NCI-H187 treated with DMSO at 0.1 percent for 48 hours (cell line): Measurements from ENCODE around the gene KANK2.

Experiments
- DNase-seq: peaks from one replicate; lab custom pipeline; 2025; lab: John Stamatoyannopoulos, UW

Gene KANK2

GRCh38 chr19:11197291-11198174, at the start of gene KANK2:
TSS of gene KANK2 (minus strand) at chr19:11197545. CDS start at chr19:11194511, 3,034 bp downstream.
- DNase-seq: no peak

GRCh38 chr19:11246941-11247340, 49.6 kb upstream of the KANK2 start:
- DNase-seq: no peak

GRCh38 chr19:11244846-11245589, 47.7 kb upstream of the KANK2 start:
- DNase-seq: no peak

GRCh38 chr19:11243798-11244169, 46.4 kb upstream of the KANK2 start:
- DNase-seq: no peak

- DNase-seq: no peak
These were observed 45.8 kb upstream of the KANK2 start for GRCh38 chr19:11242864-11243797.

- DNase-seq: no peak
These were observed 44.7 kb upstream of the KANK2 start for GRCh38 chr19:11242025-11242424.

- DNase-seq: no peak
These were observed 42.7 kb upstream of the KANK2 start for GRCh38 chr19:11240008-11240444.

GRCh38 chr19:11239377-11240000, 42.1 kb upstream of the KANK2 start, which contains the start of gene ANGPTL8:
TSS of gene ANGPTL8 (plus strand) at chr19:11239619. CDS start at chr19:11239638, 19 bp downstream.
- no peak for DNase-seq

- DNase-seq: no peak
These were observed 41.5 kb upstream of the KANK2 start for GRCh38 chr19:11238781-11239376.

GRCh38 chr19:11238041-11238440, 40.7 kb upstream of the KANK2 start:
- no peak for DNase-seq

GRCh38 chr19:11237321-11237720, 40.0 kb upstream of the KANK2 start:
- DNase-seq: no peak

- no peak for DNase-seq
These were observed 39.3 kb upstream of the KANK2 start for GRCh38 chr19:11236324-11237301.

GRCh38 chr19:11234486-11235075, 37.2 kb upstream of the KANK2 start:
- DNase-seq: no peak

GRCh38 chr19:11233073-11233472, 35.7 kb upstream of the KANK2 start:
- no peak for DNase-seq

- DNase-seq: no peak
These were observed 35.2 kb upstream of the KANK2 start for GRCh38 chr19:11232555-11232954.

- DNase-seq: no peak
These were observed 33.5 kb upstream of the KANK2 start for GRCh38 chr19:11230621-11231386.

GRCh38 chr19:11227195-11227886, 30.0 kb upstream of the KANK2 start:
- DNase-seq: no peak

- DNase-seq: no peak
These were observed 29.4 kb upstream of the KANK2 start for GRCh38 chr19:11226716-11227166.
